HepG2 (cell line): Measurements from ENCODE around the gene GRIN3B. TPM values are rescaled to one million over a fixed set of nuclear protein-coding genes. Genes with fewer than 3 reads are reported as not detected.
A peak's percentile ranks its signal among the peaks of the same experiment; 100 is the strongest.

Source experiments
- AHDC1 ChIP-seq: sonication (generic); formaldehyde crosslinking; IDR thresholded peaks from 2 replicates; pipeline ENCODE4 v1.5.1; 2020; ENCODE audit warnings: mild to moderate bottlenecking, missing genetic modification reagents, borderline replicate concordance
- BCL6 ChIP-seq: IDR thresholded peaks from 2 replicates; pipeline ENCODE4 v1.6.1; 2016; ENCODE audit warnings: missing genetic modification reagents, missing compliant biosample characterization
- DNMT1 ChIP-seq: sonication (generic); formaldehyde crosslinking; IDR thresholded peaks from 2 replicates; pipeline ENCODE4 v1.5.1; 2020; ENCODE audit warnings: mild to moderate bottlenecking, missing genetic modification reagents
- ELK4 ChIP-seq: sonication (generic); formaldehyde crosslinking; IDR thresholded peaks from 2 replicates; pipeline ENCODE4 v1.9.0; 2021; ENCODE audit warnings: missing genetic modification reagents, borderline replicate concordance
- FOSL2 ChIP-seq: sonication (generic); formaldehyde crosslinking; IDR thresholded peaks from 2 replicates; pipeline ENCODE4 v1.4.0; 2020; ENCODE audit warnings: missing genetic modification reagents
- FOXA3 ChIP-seq: IDR thresholded peaks from 2 replicates; pipeline ENCODE4 v1.6.1; 2016; ENCODE audit warnings: missing genetic modification reagents, missing compliant biosample characterization
- GLI4 ChIP-seq: sonication (generic); formaldehyde crosslinking; IDR thresholded peaks from 2 replicates; pipeline ENCODE4 v1.5.1; 2020; ENCODE audit warnings: missing genetic modification reagents, mild to moderate bottlenecking, moderate library complexity, borderline replicate concordance
- HMG20B ChIP-seq: conservative IDR thresholded peaks from 2 replicates; pipeline ENCODE4 v1.6.1; 2016; ENCODE audit warnings: missing genetic modification reagents, missing compliant biosample characterization
- MEIS2 ChIP-seq: sonication (generic); formaldehyde crosslinking; IDR thresholded peaks from 2 replicates; pipeline ENCODE4 v1.9.0; 2021; ENCODE audit warnings: mild to moderate bottlenecking, missing genetic modification reagents
- TARDBP ChIP-seq: sonication (generic); formaldehyde crosslinking; IDR thresholded peaks from 2 replicates; pipeline ENCODE4 v1.8.0; 2022; ENCODE audit warnings: mild to moderate bottlenecking, missing genetic modification reagents
- TEAD2 ChIP-seq: sonication (generic); formaldehyde crosslinking; IDR thresholded peaks from 2 replicates; pipeline ENCODE4 v1.9.0; 2021; ENCODE audit warnings: missing genetic modification reagents
- ZBTB37 ChIP-seq: sonication (generic); formaldehyde crosslinking; IDR thresholded peaks from 2 replicates; pipeline ENCODE4 v1.4.0; 2020; ENCODE audit warnings: mild to moderate bottlenecking, missing genetic modification reagents
- ZNF12 ChIP-seq: sonication (generic); formaldehyde crosslinking; IDR thresholded peaks from 2 replicates; pipeline ENCODE4 v1.5.0; 2020; ENCODE audit warnings: missing genetic modification reagents
- ZNF451 ChIP-seq: sonication (generic); formaldehyde crosslinking; IDR thresholded peaks from 2 replicates; pipeline ENCODE4 v1.5.0; 2020; ENCODE audit warnings: mild to moderate bottlenecking, missing genetic modification reagents
- ZNF546 ChIP-seq: sonication (generic); formaldehyde crosslinking; conservative IDR thresholded peaks from 2 replicates; pipeline ENCODE4 v1.8.1; 2023; ENCODE audit warnings: mild to moderate bottlenecking, missing genetic modification reagents
- ZNF614 ChIP-seq: IDR thresholded peaks from 2 replicates; pipeline ENCODE4 v1.6.1; 2018; ENCODE audit warnings: missing biosample characterization, missing genetic modification reagents, inconsistent platforms, borderline replicate concordance
- ZNF691 ChIP-seq: sonication (generic); formaldehyde crosslinking; IDR thresholded peaks from 2 replicates; pipeline ENCODE4 v1.4.0; 2020; ENCODE audit warnings: missing genetic modification reagents, low read depth, mild to moderate bottlenecking, borderline replicate concordance
- ZNF792 ChIP-seq: IDR thresholded peaks from 2 replicates; pipeline ENCODE4 v1.6.1; 2016
- ZSCAN29 ChIP-seq: sonication (generic); formaldehyde crosslinking; conservative IDR thresholded peaks from 2 replicates; pipeline ENCODE4 v1.4.0; 2020; ENCODE audit warnings: mild to moderate bottlenecking, missing genetic modification reagents
- ZSCAN30 ChIP-seq: sonication (generic); formaldehyde crosslinking; IDR thresholded peaks from 2 replicates; pipeline ENCODE4 v1.5.0; 2020; ENCODE audit warnings: mild to moderate bottlenecking, missing genetic modification reagents
- polyA plus RNA-seq, 8 experiments: library from polyadenylated mRNA; depleted of rRNA in 3 of 8; stranded (reverse) in 7 of 8; unstranded in 1 of 8; fragments of >200 nt; fragmentation: Illumina TruSeq in 4 of 8; extraction: Trizol in 4 of 8; gene quantifications; 2 replicates each; pipeline versions ENCODE4 v1.2.1 to v1.2.3, GENCODE V29; 2011 to 2016; ENCODE audit warnings: low read depth in 4 of 8, missing spikeins in 1 of 8, mixed read lengths in 1 of 8; ENCODE audit not compliant: insufficient read depth in 1 of 8
- total RNA-seq, 5 experiments: library from RNA; depleted of rRNA; stranded (reverse); fragments of >200 nt; fragmentation: Illumina TruSeq; extraction: Trizol; gene quantifications; 2 replicates each; pipeline ENCODE4 v1.2.3, GENCODE V29; 2016; ENCODE audit warnings: low read depth in 1 of 5

GRIN3B gene
- total and polyA plus RNA-seq, 2 of the 13 experiments (the other 11 are each of a cell fraction or from before 2014, with no cell fraction given) = 0.07 to 0.20 TPM

- TF ChIP-seq BCL6 (CRISPR knock-in tag) (no peak), TEAD2 (CRISPR knock-in tag) (no peak), ZSCAN30 (CRISPR knock-in tag) (no peak), DNMT1 (CRISPR knock-in tag) (no peak), ZNF451 (no peak), ZNF614 (CRISPR knock-in tag) (no peak), ELK4 (CRISPR knock-in tag) (no peak), ZNF691 (CRISPR knock-in tag) (no peak; the same call in 1 of the 2 replicates), FOSL2 (no peak), GLI4 (CRISPR knock-in tag) (no peak), ZNF546 (CRISPR knock-in tag) (no peak), ZNF12 (CRISPR knock-in tag) (no peak), HMG20B (no peak), AHDC1 (CRISPR knock-in tag) (no peak; the same call in 1 of the 2 replicates), FOXA3 (no peak), ZBTB37 (CRISPR knock-in tag) (no peak), MEIS2 (CRISPR knock-in tag) (no peak), ZSCAN29 (no peak), TARDBP (CRISPR knock-in tag) (no peak; the same call in 1 of the 2 replicates), ZNF792 (peak; percentile 13; the same call in 1 of the 2 replicates)
These were observed 26.0 kb downstream of the GRIN3B start, which contains the start of gene CNN2 (continued) for GRCh38 chr19:1025960-1026782.
